GM18867 (cell line): ENCODE results near the gene SHISA6.

Experiments used
- ATAC-seq: cut with Tn5 transposase; IDR thresholded peaks from one replicate; pipeline ENCODE4 v1.9.1; 2021; ENCODE audit warnings: mild to moderate bottlenecking, moderate library complexity; ENCODE audit not compliant: unreplicated experiment

SHISA6 gene

DNA sequence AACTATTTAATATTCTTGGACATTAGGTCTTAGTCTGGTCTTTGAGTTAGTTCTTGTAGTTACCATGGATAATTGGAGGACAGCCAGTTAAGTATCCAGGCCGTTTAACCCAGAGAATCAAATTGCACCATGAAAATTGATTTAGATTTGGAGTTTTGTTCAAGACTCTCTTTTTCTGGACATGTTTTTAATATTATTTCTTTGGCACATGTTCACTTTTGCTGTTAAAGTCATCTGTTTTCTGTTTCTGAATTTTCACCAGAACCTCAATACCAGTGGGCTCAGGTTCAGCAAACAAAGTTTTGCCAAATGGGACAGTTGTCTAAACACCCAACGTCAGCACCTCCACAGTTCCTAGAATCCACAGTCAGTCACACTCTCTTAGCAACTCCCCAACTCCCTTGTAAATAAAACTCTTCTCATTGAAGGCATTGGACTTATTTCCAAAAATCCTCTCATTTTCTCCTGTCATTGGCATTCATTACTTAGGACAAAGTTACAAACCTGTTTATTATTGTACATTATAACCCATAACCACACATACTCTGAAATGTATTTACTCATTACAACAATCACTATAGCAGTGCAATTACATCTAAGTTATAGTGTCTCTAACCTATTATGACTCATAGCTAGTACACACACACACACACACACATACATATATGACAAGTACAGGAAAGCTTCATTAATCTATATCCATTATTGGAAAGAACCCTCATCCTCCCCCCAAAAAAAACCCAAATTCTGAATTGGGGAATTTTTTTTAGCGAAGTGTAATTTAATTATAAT is 323.8 kb downstream of the SHISA6 start:
- no peak for ATAC-seq

DNA sequence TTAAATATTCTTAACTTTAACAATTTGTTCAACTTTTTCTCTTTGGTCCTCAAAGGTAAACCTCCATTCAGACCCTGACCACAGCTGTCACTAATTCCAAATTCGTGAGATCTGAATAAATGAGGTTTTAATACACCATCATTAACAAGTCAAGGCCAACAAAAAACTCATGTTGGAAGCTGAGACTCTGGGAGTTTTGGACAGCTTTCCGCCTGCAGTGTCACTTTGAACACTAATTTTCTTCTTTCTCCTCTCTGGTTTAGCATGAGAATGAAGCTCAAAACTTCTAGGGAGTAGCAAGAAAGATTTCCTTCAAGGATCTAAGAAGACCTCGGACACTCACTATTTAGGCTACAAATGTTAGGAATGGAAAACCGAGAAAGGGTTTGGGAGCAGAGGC is 324.6 kb downstream of the SHISA6 start:
- ATAC-seq, result no peak

DNA sequence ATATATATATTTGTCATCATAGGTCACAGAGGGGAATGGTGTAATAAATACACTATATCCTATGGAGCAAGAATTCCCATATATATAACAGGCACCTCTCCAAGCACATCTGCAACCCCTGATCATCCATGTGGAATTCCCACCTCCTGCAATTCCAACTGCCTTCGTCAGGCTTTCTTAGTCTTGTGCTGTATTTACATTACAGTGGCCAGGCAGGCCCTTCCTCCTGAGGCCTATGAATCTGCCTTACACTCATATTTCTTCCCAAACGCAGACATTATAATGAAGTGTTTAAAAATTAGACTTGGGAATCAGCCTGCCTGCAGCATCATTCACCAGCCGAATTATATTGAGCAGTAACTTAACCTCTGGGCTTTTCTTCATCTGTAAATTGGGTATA is 338.0 kb downstream of the SHISA6 start:
- no peak for ATAC-seq

DNA sequence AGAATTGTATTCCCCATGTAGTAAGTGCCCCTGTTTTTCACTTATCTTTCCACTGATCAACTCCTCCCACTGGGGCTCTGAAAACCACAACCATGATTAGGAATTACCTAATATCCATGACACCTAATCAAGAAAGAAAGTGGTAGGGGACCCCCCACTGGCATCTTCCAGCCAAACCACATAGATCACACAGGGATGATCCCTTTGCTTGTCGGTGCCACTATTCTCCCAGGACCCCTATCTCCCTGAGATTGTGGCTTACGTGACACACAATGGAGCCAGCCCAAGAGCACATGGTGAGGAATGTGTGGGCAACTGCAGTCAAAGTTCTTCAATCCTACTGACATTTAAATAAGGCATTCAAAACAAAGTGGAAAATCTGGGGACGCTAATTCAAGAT is 339.7 kb downstream of the SHISA6 start:
- ATAC-seq, result no peak

- no peak for ATAC-seq
Measured at GRCh38 chr17:11582217-11582616, 341.2 kb downstream of the SHISA6 start.

DNA sequence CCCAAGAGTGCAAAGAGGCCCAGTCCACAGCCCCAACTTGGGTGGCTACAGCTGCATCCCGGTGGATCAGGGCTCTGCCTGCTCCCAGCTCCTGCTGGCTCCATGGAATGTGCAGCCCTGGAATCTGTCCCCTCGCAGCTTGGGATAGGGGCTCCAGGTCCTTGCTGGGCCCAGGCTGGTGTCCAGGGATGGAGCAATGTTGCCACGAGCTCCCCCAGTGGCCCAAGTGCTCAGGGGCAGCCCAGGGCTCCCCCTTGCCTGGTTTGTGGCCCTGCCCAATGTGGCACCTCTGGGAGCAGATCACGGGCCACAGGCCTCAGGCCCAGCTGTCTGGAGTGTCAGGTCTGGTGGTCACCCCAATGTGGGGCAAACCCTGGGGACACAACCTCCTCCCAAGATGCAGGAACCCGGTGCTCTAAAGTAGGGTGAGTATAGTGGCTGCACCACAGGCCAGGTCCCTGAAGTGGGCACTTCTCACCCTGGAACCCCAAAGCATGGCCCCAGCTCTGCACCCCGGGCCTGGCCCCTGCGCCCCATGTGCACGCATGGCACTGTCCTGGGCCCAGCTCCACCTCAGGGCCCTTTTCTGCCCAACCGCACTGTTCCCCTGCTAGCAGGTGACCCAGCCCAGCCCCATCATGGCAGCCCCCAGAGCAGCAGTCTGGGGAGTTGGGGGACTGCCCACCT is 342.4 kb downstream of the SHISA6 start:
- ATAC-seq, result no peak

DNA sequence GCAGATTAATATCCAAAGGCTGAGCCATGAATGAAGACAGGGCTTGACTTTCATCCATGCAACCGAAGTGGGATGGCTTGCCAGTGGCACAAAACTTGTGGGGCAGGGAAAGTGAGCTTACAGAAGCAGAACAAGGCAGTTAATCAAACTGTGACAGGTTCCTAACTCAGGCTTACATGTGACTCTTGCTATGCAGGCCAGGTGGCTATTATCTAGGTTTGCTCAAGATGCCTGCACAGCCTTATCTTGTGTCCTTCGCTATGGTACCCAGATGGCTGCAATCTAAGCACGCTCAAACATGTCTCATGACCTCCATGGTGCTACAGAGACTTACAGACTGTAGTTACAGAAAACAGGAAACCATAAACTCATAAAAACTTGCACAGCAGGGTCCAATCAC is 348.7 kb downstream of the SHISA6 start:
- no peak for ATAC-seq

DNA sequence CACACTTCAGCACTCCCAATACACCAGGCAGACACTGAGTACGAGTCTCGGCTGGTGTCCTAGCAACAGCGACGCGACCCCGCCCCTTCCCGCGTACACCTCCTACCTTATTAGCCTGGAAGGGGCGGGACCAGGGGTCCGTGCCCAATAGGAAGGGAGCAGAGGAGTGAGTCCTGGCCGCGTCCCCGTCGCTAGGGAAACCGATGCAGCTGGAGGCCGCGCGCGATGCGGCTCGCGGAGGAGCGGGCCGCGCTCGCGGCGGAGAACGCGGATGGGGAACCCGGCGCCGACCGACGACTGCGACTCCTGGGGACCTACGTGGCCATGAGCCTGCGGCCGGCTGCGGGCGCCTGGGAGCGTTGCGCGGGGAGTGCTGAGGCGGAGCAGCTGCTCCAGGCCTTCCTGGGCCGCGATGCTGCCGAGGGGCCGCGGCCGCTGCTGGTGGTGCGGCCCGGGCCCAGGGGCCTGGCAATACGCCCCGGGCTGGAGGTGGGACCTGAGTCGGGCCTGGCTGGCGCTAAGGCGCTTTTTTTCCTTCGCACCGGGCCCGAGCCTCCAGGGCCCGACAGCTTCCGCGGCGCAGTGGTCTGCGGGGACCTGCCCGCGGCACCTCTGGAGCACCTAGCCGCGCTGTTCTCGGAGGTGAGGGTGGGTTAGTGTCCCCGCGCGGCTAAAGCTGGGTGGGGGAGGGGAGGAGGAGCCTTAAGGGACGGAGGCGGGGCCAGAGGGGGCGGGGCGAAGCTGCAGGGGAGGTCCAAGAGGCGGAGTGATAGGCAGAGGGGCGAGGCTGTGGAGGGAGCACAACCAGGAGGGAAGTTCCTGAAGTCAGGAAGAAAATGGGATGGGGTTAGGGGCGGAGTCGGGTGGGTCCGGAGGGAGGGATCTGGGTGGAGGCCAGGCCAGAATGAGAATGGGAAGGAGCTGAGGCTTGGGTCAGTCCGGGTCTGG is 357.5 kb downstream of the SHISA6 start, which contains the start of gene DNAH9:
Gene DNAH9 (plus strand): TSS at position 197 of the 948 bp plus-strand sequence. CDS start 29 bp downstream, at position 226.
- ATAC-seq, result no peak

GRCh38 chr17:11601661-11602060 is 360.6 kb downstream of the SHISA6 start:
- no peak for ATAC-seq

GRCh38 chr17:11608396-11608795 is 367.4 kb downstream of the SHISA6 start:
- ATAC-seq, result no peak

- ATAC-seq, result no peak
Measured at GRCh38 chr17:11610999-11611566, 370.1 kb downstream of the SHISA6 start.

DNA sequence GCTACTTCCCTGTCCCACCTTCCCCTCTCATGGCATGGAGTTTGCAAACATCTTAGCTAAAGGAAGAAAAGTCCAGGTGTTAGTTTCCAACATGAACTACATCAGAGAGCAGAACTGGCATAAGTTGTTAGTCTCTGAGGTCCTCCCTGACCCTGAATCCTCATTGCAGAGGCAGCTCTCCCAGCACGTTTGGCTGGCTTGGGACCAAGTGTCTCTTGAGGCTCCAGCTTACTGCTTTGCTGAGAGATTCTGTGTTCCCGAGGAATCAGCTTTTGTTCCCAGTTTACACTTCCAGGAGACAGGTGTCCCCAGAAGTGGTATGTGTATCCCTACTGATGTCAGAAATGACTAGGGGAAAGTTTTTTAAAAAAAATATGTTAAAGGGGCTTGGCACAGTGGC is 371.9 kb downstream of the SHISA6 start:
- ATAC-seq, result no peak
